GM12875 (cell line): ENCODE measurements around the gene IFIT2.

ENCODE experiments used
- H3K4me3 ChIP-seq: one replicate; pipeline ENCODE4 v1.5.1; 2011; ENCODE audit warnings: low read depth, low read length, control low read depth
- TF ChIP-seq, protein P1 (sequence below): IDR thresholded peaks from 2 replicates; pipeline ENCODE4 v1.5.1; 2011; ENCODE audit warnings: low read depth, mild to moderate bottlenecking, control low read depth, inconsistent platforms, low read length, moderate library complexity, borderline replicate concordance; ENCODE audit not compliant: insufficient read depth

IFIT2 gene

DNA sequence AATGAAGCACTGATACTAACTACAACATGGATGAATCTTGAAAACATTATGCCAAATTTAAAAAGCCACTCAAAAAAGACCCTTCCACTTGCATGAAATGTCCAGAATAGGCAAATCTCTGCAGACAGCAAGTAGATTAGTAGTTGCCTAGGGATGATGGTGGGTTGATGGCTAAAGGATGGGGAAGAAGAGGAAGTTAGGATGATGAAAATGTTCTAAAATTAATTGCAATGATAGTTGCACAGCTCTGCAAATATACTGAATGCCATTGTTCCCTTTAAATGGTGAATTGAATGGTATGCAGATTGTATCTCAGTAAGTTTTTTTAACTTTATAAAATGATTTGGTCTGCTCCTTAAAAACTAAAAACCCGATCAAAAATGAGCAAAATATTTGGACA, 43.0 kb upstream of the IFIT2 start:
- H3K4me3 ChIP-seq, result no peak overlapping the region
- TF ChIP-seq, protein P1, sequence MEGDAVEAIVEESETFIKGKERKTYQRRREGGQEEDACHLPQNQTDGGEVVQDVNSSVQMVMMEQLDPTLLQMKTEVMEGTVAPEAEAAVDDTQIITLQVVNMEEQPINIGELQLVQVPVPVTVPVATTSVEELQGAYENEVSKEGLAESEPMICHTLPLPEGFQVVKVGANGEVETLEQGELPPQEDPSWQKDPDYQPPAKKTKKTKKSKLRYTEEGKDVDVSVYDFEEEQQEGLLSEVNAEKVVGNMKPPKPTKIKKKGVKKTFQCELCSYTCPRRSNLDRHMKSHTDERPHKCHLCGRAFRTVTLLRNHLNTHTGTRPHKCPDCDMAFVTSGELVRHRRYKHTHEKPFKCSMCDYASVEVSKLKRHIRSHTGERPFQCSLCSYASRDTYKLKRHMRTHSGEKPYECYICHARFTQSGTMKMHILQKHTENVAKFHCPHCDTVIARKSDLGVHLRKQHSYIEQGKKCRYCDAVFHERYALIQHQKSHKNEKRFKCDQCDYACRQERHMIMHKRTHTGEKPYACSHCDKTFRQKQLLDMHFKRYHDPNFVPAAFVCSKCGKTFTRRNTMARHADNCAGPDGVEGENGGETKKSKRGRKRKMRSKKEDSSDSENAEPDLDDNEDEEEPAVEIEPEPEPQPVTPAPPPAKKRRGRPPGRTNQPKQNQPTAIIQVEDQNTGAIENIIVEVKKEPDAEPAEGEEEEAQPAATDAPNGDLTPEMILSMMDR, result no peak

DNA sequence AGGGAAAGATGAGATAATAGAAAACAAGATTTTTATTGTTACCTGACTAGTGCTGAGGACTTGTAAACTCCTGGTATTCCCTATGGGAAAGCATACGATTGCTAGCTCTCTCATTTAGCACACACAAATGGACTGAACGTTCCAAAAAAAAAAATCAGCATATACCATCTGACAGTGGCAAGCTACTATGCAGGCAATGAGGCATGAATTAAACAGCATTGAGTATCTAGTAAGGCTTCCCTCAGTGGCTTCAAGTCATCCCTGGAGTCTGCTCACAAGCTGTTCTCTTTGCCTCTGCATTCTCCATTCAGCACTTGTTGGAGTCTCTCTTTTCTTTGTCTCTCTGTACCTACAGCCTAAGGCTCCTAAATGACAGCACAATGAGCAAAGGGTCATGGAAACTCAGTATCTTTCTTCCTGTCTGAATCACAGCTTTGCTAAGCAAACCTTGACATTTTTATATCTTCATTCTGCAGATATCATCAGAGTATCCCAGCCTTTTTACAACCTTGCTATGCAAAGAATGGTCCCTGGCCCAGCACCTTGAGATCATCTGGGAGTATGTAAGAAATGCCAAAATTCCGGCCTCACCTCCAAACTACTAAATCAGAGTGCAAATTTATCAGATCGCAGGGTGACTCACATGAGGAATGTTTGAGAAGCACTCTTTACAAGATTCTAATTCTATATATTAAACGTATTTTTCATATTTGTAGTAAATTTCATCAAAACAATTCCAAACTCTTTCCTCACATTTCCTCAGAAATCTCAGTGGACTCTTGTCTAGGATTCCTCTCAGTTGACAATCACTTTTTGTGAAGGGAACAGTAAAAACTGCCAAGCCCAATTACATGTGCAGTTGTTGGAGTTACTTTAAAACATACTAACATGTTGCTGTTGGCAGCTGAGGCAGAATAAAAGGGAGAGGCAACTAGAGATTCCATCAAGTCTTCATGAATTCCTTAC, 39.5 kb upstream of the IFIT2 start:
- no peak overlapping the region for H3K4me3 ChIP-seq
- TF ChIP-seq, protein P1, result no peak

GRCh38 chr10:89263091-89263490, 38.8 kb upstream of the IFIT2 start:
- TF ChIP-seq, protein P1, result no peak
- no peak overlapping the region for H3K4me3 ChIP-seq

DNA sequence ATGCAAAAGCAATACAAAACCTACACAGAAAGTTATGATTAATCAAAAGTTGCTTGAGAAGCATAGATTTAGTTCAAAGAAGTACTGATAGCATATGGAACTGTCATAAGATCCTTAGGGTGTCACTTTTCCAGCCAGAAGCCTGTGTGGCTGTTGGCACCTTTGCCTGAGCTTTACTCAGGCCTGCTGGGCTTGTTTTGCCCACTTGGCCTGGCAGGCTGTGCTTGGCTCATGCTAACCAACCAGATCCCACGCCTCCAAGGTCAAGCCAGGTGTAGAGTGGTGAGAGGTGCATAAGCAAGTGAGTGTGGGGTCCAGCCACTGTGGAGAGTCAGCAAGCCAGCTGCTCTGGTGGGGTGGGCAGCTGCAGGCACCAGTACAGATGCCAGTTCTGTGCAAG, 38.3 kb upstream of the IFIT2 start:
- H3K4me3 ChIP-seq, result no peak overlapping the region
- TF ChIP-seq, protein P1, result no peak

GRCh38 chr10:89266721-89267453, 35.0 kb upstream of the IFIT2 start:
- H3K4me3 ChIP-seq, result no peak overlapping the region
- TF ChIP-seq, protein P1, result no peak

- TF ChIP-seq, protein P1, result no peak
- no peak overlapping the region for H3K4me3 ChIP-seq
These were observed 32.3 kb upstream of the IFIT2 start for GRCh38 chr10:89269433-89270152.
